NCI-H524 treated with DMSO at 0.1 percent for 48 hours (cell line): ENCODE measurements around the gene TFAP2D.

Source experiments
- DNase-seq: peaks from one replicate; lab custom pipeline; 2025; lab: John Stamatoyannopoulos, UW

The TFAP2D gene

GRCh38 chr6:50713226-50713625 lies at the start of gene TFAP2D:
TFAP2D (plus strand) TSS chr6:50713526; CDS start chr6:50714056, 530 bp downstream.
- no peak for DNase-seq

DNA sequence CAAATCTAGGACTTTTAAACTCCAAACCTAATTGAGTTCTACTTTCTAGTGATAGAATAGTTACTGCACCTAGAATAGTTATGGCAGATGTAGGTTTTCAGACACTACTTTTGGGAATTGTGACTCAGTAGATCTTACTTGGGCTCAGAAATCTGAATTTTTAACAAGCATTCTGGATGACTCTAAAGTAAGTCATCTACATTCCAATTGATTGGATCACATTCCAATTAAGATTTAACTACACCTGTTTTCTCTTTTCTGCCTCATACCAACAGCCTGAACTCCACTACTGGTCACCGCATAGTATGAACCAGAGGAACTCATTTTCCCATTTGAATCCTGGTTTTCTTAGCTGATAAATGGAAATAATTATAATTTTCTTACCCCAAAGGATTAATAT lies 49.5 kb upstream of the TFAP2D start:
- no peak for DNase-seq

DNA sequence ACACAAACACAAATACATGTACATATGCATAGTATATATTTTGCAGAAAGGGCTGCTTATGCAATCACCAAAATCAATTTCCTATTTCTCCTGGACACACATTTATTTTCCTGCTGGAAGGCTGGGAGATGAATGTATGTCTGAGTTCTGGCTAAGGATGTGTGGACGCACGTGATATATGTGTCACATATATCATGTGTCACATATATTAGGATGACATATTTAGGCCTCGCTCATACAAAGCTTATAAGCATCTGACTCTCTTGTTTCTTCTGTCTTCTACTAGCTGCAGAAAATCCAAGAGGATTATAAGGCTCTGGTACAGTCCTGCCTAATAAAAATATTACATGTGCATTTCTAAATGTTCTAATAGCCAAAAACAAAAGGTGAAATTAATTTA lies 47.2 kb upstream of the TFAP2D start:
- no peak for DNase-seq

GRCh38 chr6:50681213-50681824 lies 32.0 kb upstream of the TFAP2D start:
- DNase-seq: no peak

DNA sequence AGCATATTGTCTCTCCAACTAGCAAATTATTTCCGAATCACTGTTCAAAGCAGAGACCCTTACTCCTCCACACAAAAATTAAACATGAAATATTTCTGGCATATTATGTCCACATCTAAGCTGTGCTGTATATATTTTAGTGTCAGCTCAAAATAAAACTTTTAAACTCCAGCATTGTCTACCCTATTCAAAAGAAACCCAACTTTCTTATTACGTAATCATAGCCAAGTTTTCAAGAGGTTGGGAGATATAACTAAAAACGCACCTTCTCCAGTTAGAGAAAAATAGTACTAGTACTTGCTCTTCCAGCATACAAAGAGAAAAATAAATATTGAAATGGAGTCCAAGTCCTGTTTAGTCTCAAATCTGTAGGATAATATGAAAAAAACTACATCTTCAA lies 24.1 kb upstream of the TFAP2D start:
- no peak for DNase-seq

DNA sequence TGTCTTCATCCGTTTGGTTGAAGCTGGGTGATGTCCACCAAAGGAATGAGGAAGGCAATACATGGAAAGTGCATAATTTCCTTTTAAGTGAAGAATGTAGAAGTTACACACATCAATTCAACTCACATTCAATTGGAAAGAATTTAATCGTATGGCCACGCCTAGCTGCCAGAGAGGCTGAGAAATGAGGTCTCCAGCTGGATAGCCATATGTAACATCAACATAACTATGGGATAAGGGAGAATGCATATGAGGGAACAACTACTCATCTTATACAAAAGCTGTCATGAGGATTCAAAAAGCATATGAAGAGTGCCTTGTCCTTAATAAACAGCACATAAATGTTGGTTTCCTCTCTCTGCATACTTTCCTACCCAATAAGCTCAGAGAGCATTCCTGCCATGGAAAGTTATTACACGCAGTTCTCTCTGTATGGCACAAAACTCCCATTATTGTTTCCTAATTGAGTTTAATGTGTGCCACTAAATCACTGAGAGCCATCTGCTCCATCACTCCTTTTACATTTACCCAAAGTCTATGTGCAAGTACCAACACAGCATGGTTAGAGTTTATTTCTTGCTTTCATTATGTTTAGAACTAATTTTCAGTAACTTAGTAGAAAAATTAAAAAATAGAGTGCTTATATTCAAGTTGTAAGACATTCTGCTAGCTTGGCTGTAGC lies 21.4 kb upstream of the TFAP2D start:
- DNase-seq: no peak

GRCh38 chr6:50698546-50698945 lies 14.8 kb upstream of the TFAP2D start:
- no peak for DNase-seq

GRCh38 chr6:50699051-50699775 lies 14.1 kb upstream of the TFAP2D start:
- no peak for DNase-seq

GRCh38 chr6:50706575-50706974 lies 6.8 kb upstream of the TFAP2D start:
- DNase-seq: no peak

- no peak for DNase-seq
Observed at GRCh38 chr6:50707191-50707590, 6.1 kb upstream of the TFAP2D start.

DNA sequence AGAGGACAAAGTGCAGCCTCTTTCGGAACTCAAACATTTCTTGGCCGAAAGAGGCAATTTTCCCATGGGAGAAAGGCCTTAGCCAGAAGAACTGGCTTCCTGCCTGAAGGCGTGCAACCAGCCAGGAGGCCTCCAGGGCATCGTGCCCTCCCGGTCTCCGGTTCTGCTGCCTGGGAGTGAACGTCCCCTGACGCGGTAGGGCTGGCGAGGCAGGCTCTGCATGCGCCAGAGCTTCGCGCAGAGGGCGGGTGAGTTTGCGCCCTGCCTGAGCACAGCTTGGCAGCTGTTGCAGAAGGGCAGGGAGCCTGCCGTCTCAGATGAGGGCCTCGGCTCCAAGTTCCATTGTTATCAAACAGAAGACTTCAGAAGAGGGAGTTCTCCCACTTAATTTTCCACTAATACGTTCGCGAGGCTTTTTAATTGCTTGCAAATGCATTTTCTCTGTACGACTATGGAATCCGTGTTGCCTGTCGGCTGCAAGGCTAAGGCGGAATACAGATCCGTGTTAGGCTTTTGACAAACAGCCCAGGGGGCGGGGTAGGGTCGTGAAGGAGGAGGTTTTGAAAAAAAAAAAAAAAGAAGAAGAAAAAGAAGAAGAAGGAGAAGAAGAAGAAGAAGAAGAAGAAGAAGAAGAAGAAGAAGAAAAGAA lies 5.5 kb upstream of the TFAP2D start:
- no peak for DNase-seq

- no peak for DNase-seq
Observed at GRCh38 chr6:50708664-50709365, 4.5 kb upstream of the TFAP2D start.

GRCh38 chr6:50709366-50709734 lies 4.0 kb upstream of the TFAP2D start:
- no peak for DNase-seq

- no peak for DNase-seq
Observed at GRCh38 chr6:50711686-50712085, 1.6 kb upstream of the TFAP2D start.

DNA sequence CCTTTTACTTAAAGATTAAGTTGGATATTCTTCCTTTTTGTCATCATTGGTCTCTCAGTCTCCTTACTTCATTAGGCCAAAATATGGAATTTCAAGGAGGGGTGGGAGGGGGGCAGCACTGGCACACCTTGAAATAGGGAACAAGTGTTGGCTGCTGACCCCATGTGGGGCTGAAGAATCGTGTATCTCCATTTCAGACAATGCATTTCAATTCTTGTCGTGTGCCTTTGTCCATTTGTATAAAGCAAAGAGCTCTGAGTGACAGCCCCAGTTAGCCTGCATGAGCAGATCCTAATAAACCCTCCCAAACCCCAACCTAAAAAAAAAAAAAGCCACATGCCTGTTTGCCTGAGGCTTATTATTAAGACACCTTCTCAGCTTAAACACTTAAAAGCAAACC lies 1.0 kb upstream of the TFAP2D start:
- DNase-seq: no peak

- no peak for DNase-seq
Observed at GRCh38 chr6:50713977-50714486, 706 bp downstream of the TFAP2D start.

GRCh38 chr6:50714487-50715379 lies 1.4 kb downstream of the TFAP2D start:
- DNase-seq: no peak

DNA sequence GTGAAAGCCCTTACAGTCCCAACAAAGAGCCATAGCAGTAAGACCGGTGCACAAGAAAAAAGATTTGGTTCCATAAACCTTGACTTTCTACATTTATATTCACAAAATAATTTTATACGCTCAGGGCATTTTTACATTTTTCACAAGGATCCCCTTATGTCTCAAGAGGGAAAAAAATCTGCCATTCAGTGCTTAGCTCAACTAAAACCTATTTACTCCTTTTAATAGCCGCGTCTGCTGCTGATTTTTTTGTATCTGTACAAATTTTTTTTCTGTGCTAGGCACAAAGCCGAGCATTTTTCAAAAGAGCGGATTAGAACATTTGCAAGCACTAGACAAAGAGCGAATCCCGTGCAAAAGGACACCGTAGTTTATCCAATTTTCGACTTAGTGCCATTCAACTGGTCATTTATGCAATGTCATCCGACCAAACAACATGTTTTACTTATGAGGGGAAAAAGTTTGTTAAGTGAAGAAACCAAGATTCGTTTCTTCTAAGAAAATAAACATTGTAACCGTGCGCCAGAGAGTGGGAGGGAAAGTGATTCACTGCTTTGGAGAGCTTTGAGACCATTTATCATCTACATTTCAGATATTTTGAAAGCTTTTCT lies 3.7 kb downstream of the TFAP2D start:
- DNase-seq: no peak

GRCh38 chr6:50717734-50718457 lies 4.6 kb downstream of the TFAP2D start:
- DNase-seq: no peak

GRCh38 chr6:50718566-50718965 lies 5.2 kb downstream of the TFAP2D start:
- no peak for DNase-seq
